Panc1 (cell line): ENCODE data around the gene ST8SIA1. TPM values are rescaled to one million over a fixed set of nuclear protein-coding genes. Genes with fewer than 3 reads are reported as not detected.

Source experiments
- ATAC-seq: fragments of 200-7000 bp; cut with Tn5 transposase; 2 replicates; pipeline ENCODE4 v1.9.1; 2020; ENCODE audit warnings: mild to moderate bottlenecking, moderate library complexity
- BruUV-seq: library from RNA; stranded (reverse); fragments of 400-500 nt; replicated peaks from 2 replicates; lab custom pipeline; 2021; lab: Mats Ljungman, UMichigan
- CTCF ChIA-PET: fragments of 300-600 bp; sonication (Branson Sonifier 250); formaldehyde crosslinking; loops from one replicate; lab custom pipeline; 2022; ENCODE audit warnings: antibody characterized with exemption; lab: Charles Lee
- POLR2A ChIA-PET: fragments of 300-600 bp; sonication (Branson Sonifier 250); formaldehyde crosslinking; loops from one replicate; lab custom pipeline; 2022; ENCODE audit warnings: antibody characterized with exemption; lab: Charles Lee
- DNase-seq: peaks from one replicate; pipeline ENCODE4 v3.0.0-alpha.2; 2010; ENCODE audit warnings: low read depth, low spot score
- H3K27ac ChIP-seq: 2 replicates; pipeline ENCODE4 v1.5.1; 2011; ENCODE audit warnings: mild to moderate bottlenecking, low read length, inconsistent platforms
- H3K27me3 ChIP-seq: fragments of 200-500 bp; sonication (Bioruptor generic); 2 replicates; pipeline ENCODE4 v1.6.0; 2014; ENCODE audit warnings: low read length, inconsistent platforms; ENCODE audit not compliant: control insufficient read depth, insufficient read depth
- H3K36me3 ChIP-seq: fragments of 200-500 bp; sonication (Bioruptor generic); 2 replicates; pipeline ENCODE4 v1.5.1; 2014; ENCODE audit warnings: inconsistent platforms, mild to moderate bottlenecking, low read length, moderate library complexity; ENCODE audit not compliant: control insufficient read depth, insufficient read depth
- H3K4me1 ChIP-seq: 2 replicates; pipeline ENCODE4 v1.5.1; 2011; ENCODE audit warnings: inconsistent platforms, mild to moderate bottlenecking, low read length, moderate library complexity; ENCODE audit not compliant: control insufficient read depth, insufficient read depth
- H3K4me3 ChIP-seq, 2 experiments: 2 replicates each; pipeline ENCODE4 v1.5.1; 2011 to 2012; ENCODE audit warnings: low read depth in 2 of 2, low read length in 2 of 2, mild to moderate bottlenecking in 2 of 2, inconsistent platforms in 1 of 2, moderate library complexity in 1 of 2
- H3K9me3 ChIP-seq: fragments of 200-500 bp; sonication (Bioruptor generic); 2 replicates; pipeline ENCODE4 v1.5.1; 2014; ENCODE audit warnings: low read depth, mild to moderate bottlenecking, inconsistent platforms, low read length, moderate library complexity; ENCODE audit not compliant: control insufficient read depth, insufficient read depth
- CTCF ChIP-seq: fragments of 450-650 bp; IDR thresholded peaks from 2 replicates; pipeline ENCODE4 v1.5.1; 2017; ENCODE audit warnings: mild to moderate bottlenecking
- POLR2AphosphoS5 ChIP-seq: IDR thresholded peaks from 2 replicates; pipeline ENCODE4 v1.6.1; 2012; ENCODE audit warnings: mild to moderate bottlenecking, low read depth, low read length, moderate library complexity
- REST ChIP-seq, 2 experiments: IDR thresholded peaks; 2 replicates each; pipeline ENCODE4 v1.6.1; 2011 to 2012; ENCODE audit warnings: low read depth in 2 of 2, control low read depth in 1 of 2, low read length in 1 of 2, mild to moderate bottlenecking in 1 of 2, moderate library complexity in 1 of 2; ENCODE audit not compliant: insufficient read depth in 1 of 2
- SIN3A ChIP-seq: IDR thresholded peaks from 2 replicates; pipeline ENCODE4 v1.6.1; 2012; ENCODE audit warnings: low read depth, mild to moderate bottlenecking, low read length, moderate library complexity, borderline replicate concordance; ENCODE audit not compliant: insufficient read depth
- TCF7L2 ChIP-seq: IDR thresholded peaks from 2 replicates; pipeline ENCODE4 v1.6.1; 2011; ENCODE audit warnings: mild to moderate bottlenecking, low read depth, low read length, inconsistent platforms
- in situ Hi-C: cut with HindIII; loops from 2 replicates; pipeline ENCODE4 v1.10.0; 2016; ENCODE audit warnings: low sequenced_read_pairs, low pct_unique_long_range_greater_than_20kb
- intact Hi-C: fragments of 100-400 bp; cut with micrococcal nuclease; formaldehyde crosslinking; loops from one replicate; pipeline ENCODE4 v1.10.0; 2022; ENCODE audit not compliant: unreplicated experiment
- total RNA-seq: library from RNA; stranded (reverse); gene quantifications from one replicate; pipeline ENCODE4 v1.2.1, GENCODE V29; 2021; ENCODE audit not compliant: unreplicated experiment

Gene ST8SIA1
- total RNA-seq, 1 experiment from 2014 or later, result 0.13 TPM

- H3K36me3 ChIP-seq, result no peaks in the 10 kb centered on the region
- H3K9me3 ChIP-seq, result no peaks in the 10 kb centered on the region
- ChIA-PET POLR2A (no interaction called here), CTCF (no interaction called here)
- H3K4me3 ChIP-seq, result no peak overlapping the region
- in situ Hi-C loops, result no loop called here
- no peak for DNase-seq
- no TSS peak for BruUV-seq
- H3K4me1 ChIP-seq, result no peaks in the 10 kb centered on the region
- no peak overlapping the region for H3K27ac ChIP-seq
- no peak for ATAC-seq
- no peak for TF ChIP-seq POLR2AphosphoS5
- TF ChIP-seq REST (IDR thresholded peaks at IDR 0.05; ENCODE audit: insufficient read depth in 1 of 2, low read depth in 2 of 2, low read length in 1 of 2), result no peak
- no peak for TF ChIP-seq CTCF
- no peak for TF ChIP-seq TCF7L2
- no peak for TF ChIP-seq SIN3A
- intact Hi-C loops, result no loop called here
- H3K27me3 ChIP-seq, result no peaks in the 10 kb centered on the region
Measured at GRCh38 chr12:22283508-22283907, 51.0 kb downstream of the ST8SIA1 start.

- Histone ChIP-seq H3K4me1 (no peaks in the 10 kb centered on the region), H3K27me3 (no peaks in the 10 kb centered on the region), H3K9me3 (no peaks in the 10 kb centered on the region), H3K36me3 (no peaks in the 10 kb centered on the region), H3K27ac (no peak overlapping the region), H3K4me3 (no peak overlapping the region)
- CTCF ChIA-PET, result no interaction called here
- intact Hi-C loops (no loop called here), in situ Hi-C loops (no loop called here)
- POLR2A ChIA-PET, result no interaction called here
- no peak for DNase-seq
- no TSS peak for BruUV-seq
- TF ChIP-seq CTCF, result no peak
- no peak for TF ChIP-seq POLR2AphosphoS5
- TF ChIP-seq TCF7L2, result no peak
- ATAC-seq, result no peak
Measured at GRCh38 chr12:22283006-22283506, 51.5 kb downstream of the ST8SIA1 start.
